Type B pancreatic cell (in vitro differentiated cells): Measurements from ENCODE around the gene EID2B. TPM values are rescaled to one million over a fixed set of nuclear protein-coding genes. Genes with fewer than 3 reads are reported as not detected.
A peak's percentile ranks its signal among the peaks of the same experiment; 100 is the strongest.

ENCODE experiments used
- DNase-seq: peaks from one replicate; pipeline ENCODE4 v3.0.0; 2021; ENCODE audit warnings: mixed read lengths; ENCODE audit not compliant: unreplicated experiment; ENCODE audit errors: extremely low spot score
- H3K27ac Mint-ChIP-seq: 2 replicates; pipeline ENCODE4 v1.8.0; 2021; ENCODE audit warnings: mild to moderate bottlenecking, mixed read lengths
- H3K27me3 Mint-ChIP-seq: 2 replicates; pipeline ENCODE4 v1.8.0; 2021; ENCODE audit warnings: mixed read lengths
- H3K36me3 Mint-ChIP-seq: 2 replicates; pipeline ENCODE4 v1.8.0; 2021; ENCODE audit warnings: mixed read lengths
- H3K4me1 Mint-ChIP-seq: one replicate; pipeline ENCODE4 v1.8.0; 2021; ENCODE audit warnings: mixed read lengths; ENCODE audit not compliant: unreplicated experiment
- H3K4me3 Mint-ChIP-seq: 2 replicates; pipeline ENCODE4 v1.8.0; 2021; ENCODE audit warnings: mild to moderate bottlenecking, mixed read lengths
- H3K9me3 Mint-ChIP-seq: 2 replicates; pipeline ENCODE4 v1.8.0; 2021; ENCODE audit warnings: mixed read lengths
- total RNA-seq: library from RNA; stranded (reverse); gene quantifications from 2 replicates; pipeline ENCODE4 v1.2.1, GENCODE V29; 2021; ENCODE audit warnings: low replicate concordance
- TF ChIP-seq, protein P1 (sequence below): fragments of 200-600 bp; sonication (generic); conservative IDR thresholded peaks from 2 replicates; pipeline ENCODE4 v1.5.0; 2021; ENCODE audit warnings: antibody characterized with exemption, mild to moderate bottlenecking

The EID2B gene
- total RNA-seq, 1 donor from 2014 or later, result 4.8 TPM

DNA sequence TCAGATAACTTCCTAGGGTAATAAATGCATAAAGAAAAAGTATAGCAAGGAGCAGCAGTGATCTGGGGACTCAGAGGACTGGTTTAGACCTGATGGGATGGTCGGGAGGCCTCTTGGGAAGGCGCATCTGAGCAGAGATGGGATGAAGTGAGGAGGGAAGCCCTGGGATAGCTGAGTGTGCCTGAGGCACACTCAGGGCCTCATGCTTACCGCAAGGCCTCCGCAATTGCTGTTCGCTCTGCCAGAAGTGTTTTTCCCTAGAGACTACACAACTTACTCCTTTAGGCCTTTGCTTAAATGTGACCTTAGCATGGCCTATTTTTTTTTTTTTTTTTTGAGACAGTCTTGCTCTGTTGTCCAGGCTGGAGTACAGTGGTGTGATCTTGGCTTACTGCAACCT, 38.0 kb downstream of the EID2B start:
- DNase-seq, result no peak
- TF ChIP-seq, protein P1, sequence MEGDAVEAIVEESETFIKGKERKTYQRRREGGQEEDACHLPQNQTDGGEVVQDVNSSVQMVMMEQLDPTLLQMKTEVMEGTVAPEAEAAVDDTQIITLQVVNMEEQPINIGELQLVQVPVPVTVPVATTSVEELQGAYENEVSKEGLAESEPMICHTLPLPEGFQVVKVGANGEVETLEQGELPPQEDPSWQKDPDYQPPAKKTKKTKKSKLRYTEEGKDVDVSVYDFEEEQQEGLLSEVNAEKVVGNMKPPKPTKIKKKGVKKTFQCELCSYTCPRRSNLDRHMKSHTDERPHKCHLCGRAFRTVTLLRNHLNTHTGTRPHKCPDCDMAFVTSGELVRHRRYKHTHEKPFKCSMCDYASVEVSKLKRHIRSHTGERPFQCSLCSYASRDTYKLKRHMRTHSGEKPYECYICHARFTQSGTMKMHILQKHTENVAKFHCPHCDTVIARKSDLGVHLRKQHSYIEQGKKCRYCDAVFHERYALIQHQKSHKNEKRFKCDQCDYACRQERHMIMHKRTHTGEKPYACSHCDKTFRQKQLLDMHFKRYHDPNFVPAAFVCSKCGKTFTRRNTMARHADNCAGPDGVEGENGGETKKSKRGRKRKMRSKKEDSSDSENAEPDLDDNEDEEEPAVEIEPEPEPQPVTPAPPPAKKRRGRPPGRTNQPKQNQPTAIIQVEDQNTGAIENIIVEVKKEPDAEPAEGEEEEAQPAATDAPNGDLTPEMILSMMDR, result no peak
- peaks cover 9% of the 10 kb centered on the region for H3K4me1 Mint-ChIP-seq
- H3K9me3 Mint-ChIP-seq, result no peaks in the 10 kb centered on the region
- no peak overlapping the region for H3K4me3 Mint-ChIP-seq
- H3K36me3 Mint-ChIP-seq, result peaks cover 3% of the 10 kb centered on the region
- H3K27ac Mint-ChIP-seq, result no peak overlapping the region
- peaks cover 33% of the 10 kb centered on the region for H3K27me3 Mint-ChIP-seq

DNA sequence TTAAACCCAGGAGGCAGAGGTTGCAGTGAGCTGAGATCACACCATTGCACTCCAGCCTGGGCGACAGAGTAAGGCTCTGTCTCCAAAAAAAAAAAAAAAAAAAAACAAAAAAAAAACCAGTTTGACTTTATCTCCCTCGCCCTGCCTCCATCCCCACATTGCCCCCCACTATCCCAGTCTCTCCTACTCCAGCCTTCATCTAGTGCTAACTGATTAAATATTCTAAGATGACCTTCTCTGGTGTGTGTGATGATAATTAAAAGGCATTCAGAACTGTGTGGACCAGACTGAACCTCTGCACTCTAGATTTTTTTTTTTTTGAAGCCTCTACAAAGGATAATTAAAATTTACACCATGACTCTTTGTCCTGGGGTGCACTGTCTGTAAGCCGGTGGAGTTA, 39.9 kb downstream of the EID2B start:
- H3K27ac Mint-ChIP-seq, result peak overlapping the region; percentile 72
- no peaks in the 10 kb centered on the region for H3K9me3 Mint-ChIP-seq
- DNase-seq, result no peak
- no peak overlapping the region for H3K4me3 Mint-ChIP-seq
- peaks cover 6% of the 10 kb centered on the region for H3K36me3 Mint-ChIP-seq
- peaks cover 17% of the 10 kb centered on the region for H3K27me3 Mint-ChIP-seq
- TF ChIP-seq, protein P1, result no peak
- no peaks in the 10 kb centered on the region for H3K4me1 Mint-ChIP-seq

DNA sequence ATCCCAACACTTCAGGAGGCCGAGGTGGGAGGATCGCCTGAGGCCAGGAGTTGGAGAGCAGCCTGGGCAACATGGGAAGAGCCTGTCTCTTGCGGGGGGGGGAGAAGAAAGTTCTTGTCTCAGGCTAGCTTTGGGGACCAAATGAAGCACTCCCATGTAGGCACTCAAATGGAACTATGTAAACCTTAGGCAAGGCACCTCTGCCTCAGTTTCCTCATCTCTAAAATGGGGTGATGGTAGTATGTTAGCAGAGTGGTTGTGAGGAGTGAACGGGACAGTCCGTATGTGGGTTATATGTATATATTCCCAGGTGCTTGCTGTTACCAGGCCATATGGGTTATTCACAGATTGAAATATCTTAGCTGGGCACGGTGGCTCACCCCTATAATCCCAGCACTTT, 40.4 kb downstream of the EID2B start:
- TF ChIP-seq, protein P1, result no peak
- Mint-ChIP-seq H3K4me3 (no peak overlapping the region), H3K27ac (no peak overlapping the region), H3K4me1 (no peaks in the 10 kb centered on the region), H3K36me3 (peaks cover 6% of the 10 kb centered on the region), H3K9me3 (no peaks in the 10 kb centered on the region), H3K27me3 (peaks cover 13% of the 10 kb centered on the region)
- DNase-seq, result no peak

DNA sequence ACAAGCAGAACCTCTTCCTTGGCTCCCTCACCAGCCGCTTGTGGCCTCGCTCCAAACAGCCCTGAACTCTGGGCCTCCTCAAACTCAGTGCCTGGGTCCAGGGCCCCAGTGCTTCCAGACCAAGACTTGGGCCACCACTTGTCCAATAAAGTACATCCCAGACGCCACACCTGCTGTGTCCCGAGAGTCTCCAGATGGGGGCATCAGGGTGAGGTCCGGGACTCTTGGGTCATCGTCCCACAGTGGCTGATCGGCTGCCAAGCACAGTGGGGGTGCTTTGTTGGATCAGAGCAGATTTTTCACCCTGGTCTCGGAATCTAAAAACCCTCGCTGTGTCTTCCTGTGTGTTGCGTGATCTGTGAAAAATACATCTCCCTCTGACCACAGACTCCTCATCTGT, 42.9 kb downstream of the EID2B start:
- no peaks in the 10 kb centered on the region for H3K27me3 Mint-ChIP-seq
- DNase-seq, result no peak
- no peak overlapping the region for H3K27ac Mint-ChIP-seq
- no peaks in the 10 kb centered on the region for H3K4me1 Mint-ChIP-seq
- TF ChIP-seq, protein P1, result no peak
- H3K9me3 Mint-ChIP-seq, result no peaks in the 10 kb centered on the region
- H3K36me3 Mint-ChIP-seq, result peaks cover 12% of the 10 kb centered on the region
- H3K4me3 Mint-ChIP-seq, result no peak overlapping the region

DNA sequence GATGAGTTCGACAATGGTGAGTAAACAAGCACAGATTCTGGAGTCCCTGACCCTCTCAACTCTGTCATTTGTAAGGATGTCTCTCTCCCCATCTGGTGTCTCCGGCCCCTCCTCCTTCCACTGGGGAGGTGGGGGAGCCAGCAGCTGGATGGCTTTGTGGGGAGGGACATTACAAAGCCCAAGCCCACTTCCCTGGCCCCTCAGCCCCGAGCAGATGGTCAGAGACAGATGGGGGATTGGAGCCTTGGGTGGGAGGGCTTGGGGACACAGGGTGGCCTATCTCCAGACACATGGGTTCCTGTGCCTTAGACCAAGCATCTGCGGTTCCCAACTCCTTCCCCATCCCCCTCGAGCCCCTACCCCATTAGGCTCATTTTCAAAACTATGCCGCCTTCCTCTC, 49.5 kb downstream of the EID2B start:
- Mint-ChIP-seq H3K4me3 (peak overlapping the region; percentile 62), H3K27ac (peak overlapping the region; percentile 72), H3K4me1 (peaks cover 22% of the 10 kb centered on the region), H3K27me3 (no peaks in the 10 kb centered on the region), H3K36me3 (peaks cover 9% of the 10 kb centered on the region), H3K9me3 (no peaks in the 10 kb centered on the region)
- TF ChIP-seq, protein P1, result no peak
- no peak for DNase-seq

DNA sequence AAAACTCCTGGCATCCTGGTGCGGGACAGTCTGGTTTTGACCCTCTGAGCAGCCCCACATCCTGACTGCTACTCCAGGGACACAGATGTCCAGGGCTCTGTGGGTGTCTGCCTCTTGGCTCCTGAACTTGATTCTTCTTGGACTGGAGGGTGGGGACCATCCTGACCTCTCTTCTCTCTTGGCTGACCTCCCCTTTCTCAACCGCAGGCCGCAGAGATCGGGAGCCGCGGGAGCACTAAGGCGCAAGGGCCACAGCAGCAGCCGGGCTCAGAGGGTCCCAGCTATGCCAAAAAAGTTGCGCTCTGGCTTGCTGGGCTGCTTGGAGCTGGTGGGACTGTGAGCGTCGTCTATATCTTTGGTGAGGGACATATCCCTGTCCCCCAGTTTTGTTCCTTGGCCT, 51.0 kb downstream of the EID2B start:
- TF ChIP-seq, protein P1, result no peak
- DNase-seq, result no peak
- H3K9me3 Mint-ChIP-seq, result no peaks in the 10 kb centered on the region
- peaks cover 22% of the 10 kb centered on the region for H3K4me1 Mint-ChIP-seq
- H3K27ac Mint-ChIP-seq, result peak overlapping the region; percentile 92
- no peaks in the 10 kb centered on the region for H3K27me3 Mint-ChIP-seq
- H3K36me3 Mint-ChIP-seq, result peaks cover 8% of the 10 kb centered on the region
- H3K4me3 Mint-ChIP-seq, result peak overlapping the region; percentile 95
